Retinal pigment epithelial cell (primary cell): ENCODE measurements around the gene GTPBP1.

Source experiments
- DNase-seq: peaks from one replicate; pipeline ENCODE4 v3.0.0-alpha.2; 2010; ENCODE audit warnings: low read depth
- H3K4me3 ChIP-seq: 2 replicates; pipeline ENCODE4 v1.5.1; 2011; ENCODE audit warnings: mild to moderate bottlenecking, low read length, control low read depth, moderate library complexity
- CTCF ChIP-seq: conservative IDR thresholded peaks from 2 replicates; pipeline ENCODE4 v1.5.1; 2011; ENCODE audit warnings: low read depth, low read length, control low read depth, inconsistent platforms

Gene GTPBP1

GRCh38 chr22:38748487-38749136 is 42.9 kb downstream of the GTPBP1 start:
- no peak for DNase-seq
- TF ChIP-seq CTCF = no peak
- no peak overlapping the region for H3K4me3 ChIP-seq

- DNase-seq = no peak
- H3K4me3 ChIP-seq = no peak overlapping the region
- TF ChIP-seq CTCF = no peak
Observed at GRCh38 chr22:38750104-38750503, 44.4 kb downstream of the GTPBP1 start.

GRCh38 chr22:38750638-38751037 is 44.9 kb downstream of the GTPBP1 start:
- no peak overlapping the region for H3K4me3 ChIP-seq
- no peak for TF ChIP-seq CTCF
- DNase-seq = no peak

GRCh38 chr22:38751066-38751421 is 45.3 kb downstream of the GTPBP1 start:
- no peak for TF ChIP-seq CTCF
- DNase-seq = no peak
- H3K4me3 ChIP-seq = no peak overlapping the region

GRCh38 chr22:38751422-38752346 is 45.9 kb downstream of the GTPBP1 start:
- H3K4me3 ChIP-seq = no peak overlapping the region
- no peak for TF ChIP-seq CTCF
- DNase-seq = no peak

- peak overlapping the region; percentile 20 for H3K4me3 ChIP-seq
- no peak for DNase-seq
- TF ChIP-seq CTCF = no peak
Observed at GRCh38 chr22:38753948-38754750, 48.4 kb downstream of the GTPBP1 start.
